GM19467 (cell line): ENCODE data around the gene TSSC4.

ENCODE experiments used
- ATAC-seq: cut with Tn5 transposase; IDR thresholded peaks from one replicate; pipeline ENCODE4 v1.9.1; 2021; ENCODE audit warnings: mild to moderate bottlenecking, moderate library complexity; ENCODE audit not compliant: unreplicated experiment

The TSSC4 gene

DNA sequence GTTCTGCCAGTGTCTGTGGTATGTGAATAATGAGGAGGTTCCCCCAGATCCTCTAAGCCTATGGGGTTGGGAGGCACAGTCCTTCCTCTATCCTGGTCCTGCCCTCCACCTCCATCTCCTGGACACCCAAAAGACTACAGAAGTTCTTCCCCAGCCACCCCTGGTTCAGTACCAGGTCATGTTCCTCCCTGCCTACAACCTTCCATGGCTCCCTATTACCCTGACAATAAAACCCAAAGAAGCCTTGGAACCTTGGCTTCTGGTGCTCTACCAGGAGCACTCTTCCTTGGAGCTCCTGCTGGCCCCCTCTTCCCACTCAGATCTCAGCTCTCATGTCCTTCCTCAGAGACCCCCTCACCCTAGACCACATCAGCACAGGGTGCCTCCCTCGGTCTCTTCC, 30.8 kb downstream of the TSSC4 start:
- no peak for ATAC-seq

DNA sequence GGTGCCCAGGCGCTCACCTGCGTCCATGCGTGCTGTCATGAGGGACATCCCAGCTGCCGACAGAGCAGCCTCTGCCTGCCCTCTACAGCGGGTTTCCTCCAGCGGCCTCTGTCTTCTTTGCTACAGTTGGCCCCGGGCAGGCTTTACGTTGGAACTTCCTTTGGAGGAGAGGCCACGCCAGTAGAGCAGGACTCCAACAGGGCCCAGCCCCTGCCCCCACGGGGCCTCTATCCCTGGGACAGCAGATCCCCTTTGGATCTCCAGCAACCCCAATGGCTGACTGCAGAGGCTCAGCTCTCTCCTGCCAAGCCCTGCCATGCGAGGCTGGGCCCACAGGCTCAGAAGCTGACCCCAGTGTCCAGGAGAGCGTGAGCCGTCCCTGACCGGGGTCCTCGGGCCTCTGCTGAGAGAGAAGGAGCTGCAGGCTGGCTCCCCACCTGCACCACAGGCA, 31.6 kb downstream of the TSSC4 start:
- no peak for ATAC-seq

DNA sequence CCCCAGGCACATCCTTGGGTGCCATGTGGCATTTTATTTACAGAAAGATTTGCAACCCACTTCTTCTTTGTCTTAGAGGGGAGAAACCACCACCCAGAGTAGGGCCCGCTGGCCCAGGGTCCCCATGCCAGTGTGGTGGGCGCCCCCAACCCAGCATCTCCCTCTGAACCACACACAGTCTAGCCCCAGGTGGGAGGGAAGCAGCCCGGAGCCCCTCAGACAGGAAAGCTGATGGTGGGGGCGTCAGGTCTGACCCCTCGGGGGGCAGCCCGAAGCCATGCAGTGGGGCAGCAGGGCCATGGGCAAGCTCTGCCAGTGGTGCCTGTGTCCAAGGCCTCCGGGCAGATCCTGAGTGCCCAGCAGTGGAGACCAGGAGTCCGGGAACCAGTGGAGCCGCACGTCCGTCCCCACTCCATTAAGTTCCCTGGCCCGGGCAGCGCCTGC, 32.1 kb downstream of the TSSC4 start:
- no peak for ATAC-seq

DNA sequence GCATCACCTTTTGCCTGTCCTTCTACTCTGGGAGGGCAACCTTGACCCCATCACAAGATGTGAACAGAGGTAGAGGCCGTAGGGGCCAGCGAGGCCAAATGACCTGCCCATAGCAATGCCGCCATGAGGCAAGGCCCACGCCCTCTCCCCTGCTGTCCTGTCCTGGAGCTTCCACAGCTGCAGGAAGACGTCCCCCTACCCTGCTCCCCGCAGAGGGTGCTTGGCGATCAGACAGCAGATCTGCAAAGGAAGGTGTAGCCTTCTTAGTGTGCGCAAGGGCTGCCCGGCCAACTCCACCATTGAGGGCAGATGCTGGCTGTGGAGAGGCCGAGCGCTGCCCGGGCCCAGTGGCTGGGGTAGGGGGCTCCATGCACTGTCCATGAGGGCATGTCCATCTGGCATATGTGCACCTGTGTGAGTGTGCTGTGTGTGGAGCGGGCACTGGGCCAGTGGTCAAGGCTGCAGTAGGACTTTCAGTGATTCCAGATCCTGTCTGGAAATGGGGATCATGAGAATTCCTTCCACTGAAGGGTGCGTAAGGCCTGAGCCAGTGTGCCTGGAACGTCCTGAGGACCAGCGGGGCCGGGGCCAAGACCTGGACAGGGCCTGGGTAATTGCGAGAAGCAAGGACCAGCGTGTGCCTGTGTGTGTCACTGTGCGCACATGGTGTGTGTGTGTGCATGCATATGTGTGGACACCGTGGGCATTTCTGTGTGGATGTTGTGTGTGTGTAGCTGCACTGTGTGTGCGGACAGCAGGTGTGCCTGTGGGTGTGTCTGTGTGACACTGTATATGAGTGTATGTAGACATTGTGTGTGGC, 32.8 kb downstream of the TSSC4 start:
- ATAC-seq = no peak

DNA sequence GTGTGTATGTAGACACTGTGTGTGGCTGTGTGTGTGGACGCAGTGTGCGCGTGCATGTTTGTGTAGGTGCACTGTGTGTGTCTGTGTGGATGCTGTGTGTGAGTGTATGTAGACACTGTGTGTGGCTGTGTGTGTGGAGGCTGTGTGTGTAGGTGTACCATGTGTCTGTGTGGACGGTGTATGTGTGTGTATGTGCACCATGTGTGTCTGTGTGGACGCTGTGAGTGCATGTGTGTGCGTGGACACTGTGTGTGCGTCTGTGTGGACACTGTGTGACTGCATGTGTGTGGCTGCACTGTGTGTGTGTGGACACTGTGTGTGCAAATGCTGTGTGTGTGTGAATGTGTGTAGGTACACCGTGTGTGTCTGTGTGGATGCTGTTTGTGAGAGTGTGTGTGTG, 33.5 kb downstream of the TSSC4 start:
- ATAC-seq = no peak

DNA sequence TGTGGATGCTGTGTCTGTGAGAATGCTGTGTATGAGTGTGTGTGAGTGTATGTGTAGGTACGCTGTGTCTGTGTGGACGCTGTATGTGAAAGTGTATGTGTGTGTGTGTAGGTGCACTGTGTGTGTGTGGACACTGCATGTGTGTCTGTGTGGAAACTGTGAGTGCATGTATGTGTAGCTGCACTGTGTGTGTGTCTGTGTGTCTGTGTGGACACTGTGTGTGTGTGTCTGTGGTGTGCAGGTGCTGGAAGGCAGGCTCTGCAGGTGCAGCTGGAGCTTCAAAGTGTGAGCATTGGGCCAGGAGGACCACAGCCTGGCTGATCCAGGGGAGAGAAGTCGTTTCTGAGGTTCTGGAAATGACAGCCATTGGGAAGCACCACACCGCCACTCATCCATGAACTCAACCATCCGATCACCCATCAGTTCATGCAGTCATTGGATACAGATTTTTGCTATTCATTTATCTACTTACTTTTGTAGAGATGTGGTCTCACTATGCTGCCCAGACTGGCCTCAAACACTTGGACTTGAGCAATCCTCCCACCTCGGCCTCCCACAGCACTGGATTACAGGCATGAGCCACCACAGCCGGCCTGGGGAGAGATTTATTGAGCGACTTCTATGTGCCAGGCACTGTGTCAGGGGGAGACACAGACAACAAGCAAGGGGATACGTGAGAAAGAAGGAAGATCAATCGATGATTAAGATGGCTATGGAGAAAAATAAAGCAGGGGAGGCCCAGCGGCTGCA, 34.1 kb downstream of the TSSC4 start:
- ATAC-seq = no peak

DNA sequence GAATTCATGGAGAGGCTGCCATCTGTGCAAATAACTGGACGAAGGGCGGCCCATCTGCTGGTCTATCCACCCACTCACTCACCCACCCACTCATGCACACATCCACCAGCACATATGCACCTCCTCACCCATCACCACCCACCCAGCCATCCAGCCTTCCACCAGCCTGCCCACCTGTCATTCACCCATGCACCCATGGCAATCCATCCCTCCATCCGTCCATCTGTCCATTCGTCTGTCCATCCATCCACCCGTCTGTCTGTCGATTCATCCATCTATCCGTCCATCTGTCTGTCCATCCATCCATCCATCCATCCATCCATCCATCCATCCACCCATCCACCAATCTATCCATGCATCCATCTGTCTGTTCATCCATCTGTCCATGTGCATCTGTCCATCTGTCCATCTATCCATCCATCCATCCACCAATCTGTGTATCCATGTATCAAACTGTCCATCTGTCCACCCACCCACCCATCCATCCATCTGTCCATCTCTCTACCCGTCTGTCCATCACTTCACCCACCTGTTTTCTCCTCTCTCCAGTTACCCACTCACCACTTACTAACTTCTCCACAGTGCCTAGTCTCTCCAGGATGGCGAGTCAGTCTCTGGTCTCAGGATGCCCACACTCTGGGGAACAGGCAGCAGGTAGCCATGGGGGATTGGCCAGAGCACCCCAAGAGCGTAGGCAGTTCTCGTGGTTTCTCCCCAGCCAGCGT, 34.9 kb downstream of the TSSC4 start:
- no peak for ATAC-seq

DNA sequence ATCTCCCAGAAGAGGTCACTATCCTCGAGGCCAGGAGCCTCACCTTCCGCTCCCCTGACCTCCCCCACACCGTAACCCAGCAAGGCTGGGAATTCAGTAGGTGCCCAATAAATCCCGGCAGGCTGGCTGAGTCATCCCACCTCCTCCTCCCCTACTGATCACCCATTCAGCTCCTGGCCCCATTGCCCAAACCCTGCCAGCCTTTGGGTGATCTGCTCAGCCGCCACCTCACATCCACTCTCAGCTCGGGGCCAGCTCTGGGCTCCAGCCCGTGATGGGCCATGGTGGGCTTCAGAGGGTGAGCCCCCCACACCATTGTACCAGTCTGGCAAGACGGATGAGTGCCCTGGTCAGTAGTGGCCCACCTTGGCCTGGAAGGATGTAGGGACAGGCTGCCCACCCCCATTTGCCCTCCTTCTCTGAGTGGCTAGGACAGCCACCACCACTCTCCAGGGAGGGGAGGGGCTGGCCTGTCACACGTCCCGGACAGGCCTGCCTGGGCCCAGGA, 35.5 kb downstream of the TSSC4 start:
- ATAC-seq = no peak

DNA sequence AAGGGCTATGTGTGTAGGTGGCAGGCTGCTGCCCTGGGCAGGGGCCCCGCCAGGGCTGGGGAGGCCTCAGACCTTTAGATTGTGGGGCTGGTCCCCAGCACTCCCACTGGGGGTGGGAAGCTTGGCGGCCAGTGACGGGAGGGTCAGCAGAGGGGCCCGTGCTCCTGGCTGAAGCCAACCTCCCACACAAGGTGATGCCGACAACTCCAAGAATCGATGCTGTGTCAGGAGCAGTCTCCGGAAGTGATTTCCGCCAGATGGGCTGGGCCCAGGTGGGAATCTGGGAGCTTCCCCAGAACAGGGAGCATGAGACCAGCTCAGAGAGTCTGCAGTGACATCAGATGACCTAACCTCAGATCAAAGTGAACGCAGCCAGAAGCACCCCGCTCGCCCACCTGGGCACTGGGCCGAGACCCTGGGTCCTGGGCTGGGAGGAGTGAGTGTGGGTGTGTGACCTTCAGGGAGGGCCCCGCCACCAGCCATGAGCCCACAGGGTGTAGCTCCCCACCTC, 36.0 kb downstream of the TSSC4 start:
- ATAC-seq = no peak

DNA sequence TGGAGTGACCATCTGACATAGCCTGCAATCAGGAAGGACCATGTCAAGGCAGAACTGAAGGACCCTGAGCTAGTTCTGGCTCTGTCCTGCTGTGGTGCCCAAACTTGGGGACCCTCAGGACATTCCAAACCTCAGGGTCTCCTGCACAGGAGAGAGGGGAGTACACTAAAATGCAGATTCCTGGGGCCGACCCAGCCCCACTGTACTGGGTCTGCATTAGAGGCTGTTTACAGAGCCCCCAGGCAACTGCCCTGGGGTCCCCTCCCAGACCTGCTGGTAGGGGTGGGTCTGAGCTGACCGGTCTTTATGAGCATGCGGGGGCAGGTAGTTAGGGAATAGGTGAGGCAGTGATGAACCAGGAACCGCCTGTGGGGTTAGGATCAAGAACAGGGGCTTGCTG, 37.0 kb downstream of the TSSC4 start:
- ATAC-seq = no peak

DNA sequence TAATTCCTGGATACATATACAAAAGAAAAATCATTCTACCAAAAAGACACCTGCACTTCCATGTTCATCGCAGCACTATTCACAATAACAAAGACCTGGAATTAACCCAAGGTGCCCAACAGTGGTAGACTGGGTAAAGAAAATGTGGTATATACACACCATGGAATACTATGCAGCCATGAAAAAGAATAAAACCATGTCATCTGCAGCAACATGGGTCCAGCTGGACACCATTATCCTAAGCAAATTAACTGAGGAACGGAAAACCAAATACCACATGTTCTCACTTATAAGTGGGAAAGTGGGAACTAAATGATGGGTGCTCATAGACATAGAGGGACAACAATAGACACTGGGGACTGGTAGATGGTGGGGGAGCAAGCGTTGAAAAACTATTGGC, 39.3 kb downstream of the TSSC4 start:
- ATAC-seq = no peak

DNA sequence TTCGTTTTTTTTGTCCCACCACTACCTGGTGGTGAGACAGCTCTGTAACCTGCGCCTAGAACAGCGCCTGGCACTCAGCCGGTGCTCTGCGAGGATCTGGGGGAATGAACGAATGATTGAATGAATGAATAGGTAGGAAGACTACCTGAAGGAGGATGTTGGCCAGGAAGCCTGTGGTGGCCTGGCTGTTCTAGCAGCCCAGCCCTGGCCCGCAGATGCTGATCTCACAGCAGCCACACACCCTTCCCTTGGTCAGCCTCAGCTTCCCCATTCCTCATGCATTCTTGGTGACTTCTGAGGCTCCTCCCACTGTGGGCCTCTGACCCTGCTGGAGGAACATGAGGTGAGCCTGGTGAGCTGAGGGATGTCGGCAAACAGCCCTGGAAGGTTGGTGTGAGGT, 40.1 kb downstream of the TSSC4 start:
- ATAC-seq = no peak

DNA sequence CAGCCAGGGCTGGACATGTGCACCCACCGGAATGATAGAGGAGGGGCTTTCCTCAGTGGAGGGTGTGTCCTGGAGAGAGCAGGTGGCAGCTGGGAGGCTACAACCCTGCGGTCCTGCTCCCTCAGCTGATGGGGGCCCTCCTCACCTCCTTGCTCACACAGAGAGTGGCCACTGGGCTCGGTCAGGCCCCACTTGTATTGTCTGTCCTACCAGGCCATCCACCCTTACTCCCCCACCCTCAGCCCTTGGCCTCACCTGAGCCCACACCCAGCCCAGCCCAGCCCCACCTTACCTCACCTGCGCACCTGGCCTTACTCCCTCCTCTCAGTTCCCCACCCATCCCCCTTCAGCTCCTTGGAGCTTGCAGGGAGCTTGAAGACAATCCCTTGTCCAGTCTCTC, 40.6 kb downstream of the TSSC4 start:
- ATAC-seq = no peak

DNA sequence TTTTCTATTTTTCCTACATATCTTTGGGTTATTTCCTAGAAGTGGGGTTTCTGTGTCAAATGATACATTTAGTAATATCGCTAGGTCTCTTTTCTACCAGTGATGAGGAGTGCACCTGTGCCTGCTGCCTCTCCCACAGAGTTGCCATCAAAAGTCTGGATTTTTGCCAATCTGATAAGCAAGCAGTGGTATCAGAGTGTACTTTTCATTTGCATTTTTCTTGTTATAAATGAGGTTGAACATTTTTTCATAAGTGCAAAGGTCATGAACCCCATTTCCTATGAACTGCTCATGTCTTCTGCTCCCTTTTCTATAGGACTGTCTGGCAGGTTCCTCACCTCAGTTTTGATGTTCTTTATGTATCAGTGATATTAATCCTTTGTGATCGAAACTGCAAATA, 42.0 kb downstream of the TSSC4 start:
- no peak for ATAC-seq

DNA sequence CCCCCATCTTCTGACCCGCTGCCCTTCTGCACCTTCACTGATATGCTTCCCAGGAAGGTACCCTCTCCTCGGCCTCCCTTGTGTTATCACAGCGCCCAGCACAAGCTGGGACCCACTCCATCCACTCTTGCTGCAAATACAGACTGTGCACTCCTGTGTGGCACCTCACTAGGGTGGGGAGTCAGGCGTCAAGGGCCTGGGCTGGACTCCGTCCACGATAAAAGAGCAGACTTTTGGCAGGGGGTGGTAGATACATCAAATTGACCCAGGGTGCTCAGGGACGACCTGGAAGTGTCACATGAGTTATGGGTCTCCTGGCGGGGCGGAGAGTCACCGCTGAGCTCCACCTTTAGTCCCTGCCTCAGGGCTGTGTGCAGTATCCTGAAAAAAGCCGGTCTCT, 42.9 kb downstream of the TSSC4 start:
- ATAC-seq = no peak

DNA sequence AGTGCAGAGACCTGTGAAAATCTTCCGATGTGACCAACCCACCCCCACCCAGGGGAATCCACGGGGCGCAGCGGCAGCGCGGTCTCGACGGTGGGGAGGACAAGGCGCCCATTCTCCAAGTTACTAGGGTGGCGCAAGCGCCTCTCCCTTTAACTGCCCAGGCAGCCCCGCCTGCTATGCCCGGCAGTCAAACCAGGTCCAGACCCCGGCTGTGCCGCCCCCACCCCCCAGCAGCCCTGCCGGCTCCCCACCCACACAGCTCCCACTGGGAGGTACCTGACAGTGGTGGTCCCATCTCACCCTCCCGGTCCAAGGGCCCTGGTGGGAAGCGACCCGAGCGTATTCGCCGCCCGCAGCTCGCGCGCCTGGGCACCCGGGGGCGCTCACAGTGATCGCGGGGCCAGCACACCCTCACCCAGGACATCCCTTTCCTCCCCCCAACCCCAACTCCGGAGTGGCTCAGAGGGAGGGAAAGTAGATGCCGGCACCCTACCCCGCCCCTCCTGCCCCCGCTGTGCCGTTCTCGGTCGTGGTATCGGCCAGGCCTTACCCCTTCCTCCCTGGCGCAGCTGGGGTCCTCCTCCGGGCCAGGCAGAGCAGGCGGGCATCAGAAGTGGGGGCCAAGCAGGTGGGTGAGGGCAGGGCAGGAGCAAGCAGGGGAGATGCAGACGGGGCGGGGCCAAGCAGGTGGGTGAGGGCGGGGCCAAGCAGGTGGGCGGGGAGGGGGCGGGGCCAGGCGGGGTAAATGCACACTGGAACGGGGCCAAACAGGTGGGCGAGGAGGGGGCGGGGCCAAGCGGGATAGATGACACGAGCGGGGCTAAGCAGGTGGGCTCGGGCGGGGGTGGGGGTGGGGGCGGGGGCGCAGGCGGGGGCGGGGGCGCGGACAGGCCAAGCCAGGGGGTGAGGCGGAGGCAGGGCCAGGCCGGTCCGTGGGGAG, 43.6 kb downstream of the TSSC4 start, which contains the start of gene TRPM5:
Gene TRPM5, minus strand, starts transcription at position 634 of the 940 bp plus-strand sequence. CDS start 21,478 bp downstream, outside the sequence.
- ATAC-seq = no peak

DNA sequence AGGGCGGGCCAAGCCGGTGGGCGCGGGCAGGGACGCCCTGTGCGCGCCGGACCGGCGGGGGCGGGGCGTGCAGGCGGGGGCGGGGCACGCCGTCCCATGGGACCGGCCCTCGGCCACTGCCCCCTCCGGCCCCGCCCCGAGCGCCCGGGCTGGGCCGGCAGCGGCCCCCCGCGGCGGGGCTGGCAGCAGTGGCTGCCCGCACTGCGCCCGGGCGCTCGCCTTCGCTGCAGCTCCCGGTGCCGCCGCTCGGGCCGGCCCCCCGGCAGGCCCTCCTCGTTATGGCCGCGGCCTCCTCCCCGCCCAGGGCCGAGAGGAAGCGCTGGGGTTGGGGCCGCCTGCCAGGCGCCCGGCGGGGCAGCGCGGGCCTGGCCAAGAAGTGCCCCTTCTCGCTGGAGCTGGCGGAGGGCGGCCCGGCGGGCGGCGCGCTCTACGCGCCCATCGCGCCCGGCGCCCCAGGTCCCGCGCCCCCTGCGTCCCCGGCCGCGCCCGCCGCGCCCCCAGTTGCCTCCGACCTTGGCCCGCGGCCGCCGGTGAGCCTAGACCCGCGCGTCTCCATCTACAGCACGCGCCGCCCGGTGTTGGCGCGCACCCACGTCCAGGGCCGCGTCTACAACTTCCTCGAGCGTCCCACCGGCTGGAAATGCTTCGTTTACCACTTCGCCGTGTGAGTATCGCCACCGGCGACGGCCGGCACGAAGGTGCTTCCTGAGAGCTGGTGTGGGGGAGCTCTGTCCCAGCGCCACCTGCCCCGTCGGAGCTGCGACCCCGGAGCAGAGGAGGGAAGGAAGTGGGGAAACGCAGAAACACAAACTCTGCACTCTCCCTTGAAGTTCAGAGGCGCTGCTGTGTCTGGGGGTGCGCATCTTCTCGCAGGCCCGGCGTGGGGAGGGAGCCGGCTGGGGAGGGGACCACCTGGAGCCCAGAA, 44.5 kb downstream of the TSSC4 start, which contains the start of gene KCNQ1:
Gene KCNQ1, plus strand, starts transcription at position 188 of the 925 bp plus-strand sequence. Its CDS starts 91 bp downstream, at position 279.
- no peak for ATAC-seq

DNA sequence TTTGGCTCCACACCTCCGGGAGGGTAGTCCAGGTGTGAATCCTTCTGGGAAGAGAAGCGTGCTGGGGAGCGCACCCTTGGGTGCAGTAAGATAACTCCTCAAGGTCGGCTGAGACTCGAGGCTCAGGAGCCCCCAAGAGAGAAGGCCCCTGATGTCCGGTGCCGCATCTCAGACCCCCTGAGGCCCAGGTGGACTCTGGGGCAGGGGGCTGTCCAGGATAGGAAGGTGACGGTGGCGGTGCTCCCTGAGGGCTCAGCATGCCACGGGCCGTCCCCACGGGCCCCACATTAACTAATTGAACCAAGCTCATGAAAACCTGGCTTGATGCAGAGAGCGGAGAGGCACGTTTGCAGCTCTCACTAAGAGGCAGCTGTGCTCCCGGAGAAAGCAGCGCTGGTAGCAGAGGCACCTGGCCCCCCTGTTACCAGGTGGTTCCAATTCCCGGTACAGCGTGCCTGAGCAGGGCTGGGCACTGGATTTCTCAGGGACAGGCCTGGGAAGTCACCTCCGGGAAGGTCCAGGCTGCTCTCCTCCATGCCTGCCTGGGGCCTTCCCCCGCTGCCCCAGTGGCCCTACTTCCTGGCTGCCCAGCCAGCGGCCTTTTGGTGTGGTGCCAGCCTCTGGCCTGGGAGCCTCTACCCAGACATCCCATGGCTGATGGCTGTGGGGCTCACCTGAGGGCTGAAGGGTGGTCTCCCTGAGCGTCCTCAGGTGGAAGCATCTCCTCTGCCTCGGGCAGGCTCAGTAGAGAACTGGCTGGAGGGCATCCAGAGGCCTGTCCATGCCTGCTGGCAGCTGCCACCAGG, 45.4 kb downstream of the TSSC4 start:
- ATAC-seq = no peak
